Smooth muscle cell (in vitro differentiated cells): ENCODE results near the gene RGL3. TPM values are rescaled to one million over a fixed set of nuclear protein-coding genes. Genes with fewer than 3 reads are reported as not detected.
A peak's percentile ranks its signal among the peaks of the same experiment; 100 is the strongest.

ENCODE experiments used
- DNase-seq: peaks from one replicate; lab custom pipeline; 2025; ENCODE audit not compliant: unreplicated experiment; lab: John Stamatoyannopoulos, UW
- H2AFZ ChIP-seq: fragments of 200-600 bp; sonication (generic); 2 replicates; pipeline ENCODE4 v1.6.0; 2016; ENCODE audit warnings: antibody characterized with exemption, low read depth, mild to moderate bottlenecking
- H3F3A ChIP-seq: fragments of 200-600 bp; sonication (generic); 2 replicates; pipeline ENCODE4 v1.6.0; 2017; ENCODE audit warnings: antibody characterized with exemption, low read depth
- H3K27ac ChIP-seq: fragments of 200-600 bp; sonication (generic); 2 replicates; pipeline ENCODE4 v1.5.1; 2016; ENCODE audit warnings: low read depth, mild to moderate bottlenecking
- H3K27me3 ChIP-seq: fragments of 200-600 bp; sonication (generic); 2 replicates; pipeline ENCODE4 v1.6.1; 2016; ENCODE audit warnings: low read depth, mild to moderate bottlenecking
- H3K36me3 ChIP-seq: fragments of 200-600 bp; sonication (generic); 2 replicates; pipeline ENCODE4 v1.5.1; 2016; ENCODE audit warnings: low read depth
- H3K4me1 ChIP-seq: fragments of 200-600 bp; sonication (generic); 2 replicates; pipeline ENCODE4 v1.5.1; 2016; ENCODE audit warnings: low read depth
- H3K4me2 ChIP-seq: fragments of 200-600 bp; sonication (generic); 2 replicates; pipeline ENCODE4 v1.6.0; 2016; ENCODE audit warnings: mild to moderate bottlenecking
- H3K4me3 ChIP-seq: fragments of 200-600 bp; sonication (generic); 2 replicates; pipeline ENCODE4 v1.5.1; 2016; ENCODE audit warnings: mild to moderate bottlenecking
- H3K79me2 ChIP-seq: fragments of 200-600 bp; sonication (generic); 2 replicates; pipeline ENCODE4 v1.6.0; 2016; ENCODE audit warnings: low read depth, mild to moderate bottlenecking
- H3K9ac ChIP-seq: fragments of 200-600 bp; sonication (generic); 2 replicates; pipeline ENCODE4 v1.6.0; 2016; ENCODE audit warnings: low read depth
- H3K9me3 ChIP-seq: fragments of 200-600 bp; sonication (generic); replicated peaks from 2 replicates; pipeline ENCODE4 v1.5.1; 2016; ENCODE audit warnings: low read depth
- H4K20me1 ChIP-seq: fragments of 200-600 bp; sonication (generic); 2 replicates; pipeline ENCODE4 v1.6.0; 2016; ENCODE audit warnings: low read depth
- CTCF ChIP-seq: fragments of 200-600 bp; sonication (generic); IDR thresholded peaks from 2 replicates; pipeline ENCODE4 v1.5.1; 2017; ENCODE audit warnings: borderline replicate concordance, mild to moderate bottlenecking, antibody characterized with exemption; ENCODE audit not compliant: insufficient read depth, poor library complexity, severe bottlenecking
- WGBS: methylation state at CpG from one replicate; pipeline ENCODE4 v1.1.7; 2016; ENCODE audit warnings: low lambda C conversion rate; 5-methylcytosine and 5-hydroxymethylcytosine counted together
- polyA plus RNA-seq: library from polyadenylated mRNA; unstranded; fragments of >200 nt; fragmentation: Nextera tagmentation; extraction: Ambion mirVana; gene quantifications from 2 replicates; pipeline ENCODE4 v1.2.1, GENCODE V29; 2016
- total RNA-seq: library from RNA; depleted of rRNA; stranded (reverse); fragments of >200 nt; gene quantifications from 2 replicates; pipeline ENCODE4 v1.2.3, GENCODE V29; 2014

RGL3 gene
- total and polyA plus RNA-seq, 2 experiments from 2014 or later = 5.5 to 6.6 TPM

GRCh38 chr19:11375143-11375948 lies 43.8 kb downstream of the RGL3 start:
- H3K36me3 ChIP-seq = no peaks in the 10 kb centered on the region
- no peaks in the 10 kb centered on the region for H4K20me1 ChIP-seq
- H2AFZ ChIP-seq = no peak overlapping the region
- peak overlapping the region; percentile 80 for H3K4me2 ChIP-seq
- TF ChIP-seq CTCF = no peak
- no peaks in the 10 kb centered on the region for H3K27me3 ChIP-seq
- peak overlapping the region; percentile 3 for H3K27ac ChIP-seq
- DNase-seq = no peak
- peaks cover 9% of the 10 kb centered on the region for H3K4me1 ChIP-seq
- 33% methylated on average over 27 of the region's 27 CpGs for WGBS
- peaks cover 5% of the 10 kb centered on the region for H3F3A ChIP-seq
- H3K9ac ChIP-seq = peak overlapping the region; percentile 15
- no peaks in the 10 kb centered on the region for H3K79me2 ChIP-seq
- H3K4me3 ChIP-seq = peak overlapping the region; percentile 60
- H3K9me3 ChIP-seq = no peaks in the 10 kb centered on the region

- no peaks in the 10 kb centered on the region for H3K9me3 ChIP-seq
- no peaks in the 10 kb centered on the region for H4K20me1 ChIP-seq
- TF ChIP-seq CTCF = no peak
- H3F3A ChIP-seq = peaks cover 5% of the 10 kb centered on the region
- peak within 1 kb of the TSS; percentile 78 for H3K27ac ChIP-seq
- under 1% methylated on average over 44 of the region's 44 CpGs for WGBS
- DNase-seq = peak; percentile 99
- H3K9ac ChIP-seq = peak within 1 kb of the TSS; percentile 72
- peak within 1 kb of the TSS; percentile 60 for H3K4me3 ChIP-seq
- H3K79me2 ChIP-seq = no peaks in the 10 kb centered on the region
- no peak within 1 kb of the TSS for H2AFZ ChIP-seq
- H3K4me1 ChIP-seq = peaks cover 9% of the 10 kb centered on the region
- H3K4me2 ChIP-seq = peak within 1 kb of the TSS; percentile 80
- H3K27me3 ChIP-seq = no peaks in the 10 kb centered on the region
- no peaks in the 10 kb centered on the region for H3K36me3 ChIP-seq
Observed at GRCh38 chr19:11374433-11375142, 44.5 kb downstream of the RGL3 start, which contains the start of gene SWSAP1. Gene SWSAP1, plus strand, starts transcription at chr19:11374666. Its CDS starts 15 bp downstream, at chr19:11374681.

GRCh38 chr19:11373885-11374432 lies 45.2 kb downstream of the RGL3 start:
- no peak overlapping the region for H3K9ac ChIP-seq
- H2AFZ ChIP-seq = no peak overlapping the region
- H4K20me1 ChIP-seq = no peaks in the 10 kb centered on the region
- WGBS = 80% methylated on average over 11 of the region's 11 CpGs
- DNase-seq = no peak
- H3K4me1 ChIP-seq = peaks cover 9% of the 10 kb centered on the region
- no peaks in the 10 kb centered on the region for H3K9me3 ChIP-seq
- H3K4me2 ChIP-seq = peak overlapping the region; percentile 78
- peak overlapping the region; percentile 60 for H3K4me3 ChIP-seq
- no peaks in the 10 kb centered on the region for H3K36me3 ChIP-seq
- H3K79me2 ChIP-seq = no peaks in the 10 kb centered on the region
- no peaks in the 10 kb centered on the region for H3K27me3 ChIP-seq
- peaks cover 5% of the 10 kb centered on the region for H3F3A ChIP-seq
- no peak overlapping the region for H3K27ac ChIP-seq
- no peak for TF ChIP-seq CTCF
